ENCODE measurements around the gene BRSK2. TPM values are rescaled to one million over a fixed set of nuclear protein-coding genes. Genes with fewer than 3 reads are reported as not detected.

BRSK2 gene
- total and polyA plus RNA-seq, 2 experiments from 2014 or later, result 0.11 TPM; not detected in 1

GRCh38 chr11:1481483-1481825 lies 91.7 kb downstream of the BRSK2 start:
- H2AFZ ChIP-seq, result no peak overlapping the region
- no peaks in the 10 kb centered on the region for H3K27me3 ChIP-seq (replicated peaks; ENCODE audit: insufficient read depth)
- H3K9me3 ChIP-seq (ENCODE audit: low read depth), result no peaks in the 10 kb centered on the region
- WGBS, 2 experiments (ENCODE audit: low coverage in 1 of 2, low lambda C conversion rate in 2 of 2, missing lambda C conversion rate in 2 of 2), result 92 to 96% methylated on average over 2 of the region's 2 CpGs
- DNase-seq, result no peak
- peaks cover 31% of the 10 kb centered on the region for H3K79me2 ChIP-seq (ENCODE audit: insufficient read depth)
- H3K4me1 ChIP-seq (ENCODE audit: insufficient read depth), result no peaks in the 10 kb centered on the region
- no peak overlapping the region for H3K9ac ChIP-seq
- H3K36me3 ChIP-seq (ENCODE audit: low read depth), result peaks cover 5% of the 10 kb centered on the region; the same call in 1 of the 2 replicates
- H3K4me2 ChIP-seq (ENCODE audit: unreplicated experiment), result no peak overlapping the region
- no peaks in the 10 kb centered on the region for H3K9me2 ChIP-seq (ENCODE audit: insufficient read depth)
- no peaks in the 10 kb centered on the region for H3F3A ChIP-seq (ENCODE audit: insufficient read depth)
- no peak overlapping the region for H3K27ac ChIP-seq
- peaks cover 3% of the 10 kb centered on the region; the same call in 1 of the 2 replicates for H4K20me1 ChIP-seq (ENCODE audit: insufficient read depth)
- TF ChIP-seq EZH2phosphoT487 (IDR thresholded peaks at IDR 0.05; ENCODE audit: insufficient read depth, low read depth) (no peak), EZH2 (IDR thresholded peaks at IDR 0.05; ENCODE audit: insufficient read depth, poor library complexity, severe bottlenecking) (no peak)
- in situ Hi-C loops (cut with MboI), result no loop called here
- no peak overlapping the region for H3K4me3 ChIP-seq

DNA sequence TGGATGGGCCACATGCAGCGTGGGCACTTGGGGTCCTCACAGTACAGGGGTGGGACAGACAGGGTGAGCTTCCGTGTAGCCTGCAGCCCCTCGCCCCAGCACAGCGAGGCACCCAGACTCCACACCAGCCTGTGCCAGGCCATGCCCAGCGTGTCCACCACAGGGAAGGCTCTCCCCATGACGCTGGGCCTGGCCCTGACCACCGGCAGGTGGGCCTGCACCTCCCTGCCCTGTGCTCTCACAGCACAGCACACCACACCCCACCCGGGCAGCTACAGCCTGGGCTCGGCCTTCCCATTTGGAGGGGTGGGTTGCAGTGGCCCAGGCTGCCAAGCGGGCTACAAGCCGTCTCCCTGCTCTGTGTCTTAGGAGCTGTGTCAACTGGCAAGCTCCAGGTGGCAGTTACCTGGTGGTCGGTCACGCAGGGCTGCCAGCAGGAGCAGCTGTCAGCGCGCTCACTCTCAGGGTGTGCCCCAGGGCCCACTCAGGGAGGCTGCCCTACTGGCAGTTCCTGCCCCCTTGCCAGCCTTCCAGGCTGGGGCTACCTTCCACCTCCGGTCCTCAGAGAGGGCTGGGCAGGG lies 92.2 kb downstream of the BRSK2 start:
- in situ Hi-C loops (cut with MboI), result no loop called here

DNA sequence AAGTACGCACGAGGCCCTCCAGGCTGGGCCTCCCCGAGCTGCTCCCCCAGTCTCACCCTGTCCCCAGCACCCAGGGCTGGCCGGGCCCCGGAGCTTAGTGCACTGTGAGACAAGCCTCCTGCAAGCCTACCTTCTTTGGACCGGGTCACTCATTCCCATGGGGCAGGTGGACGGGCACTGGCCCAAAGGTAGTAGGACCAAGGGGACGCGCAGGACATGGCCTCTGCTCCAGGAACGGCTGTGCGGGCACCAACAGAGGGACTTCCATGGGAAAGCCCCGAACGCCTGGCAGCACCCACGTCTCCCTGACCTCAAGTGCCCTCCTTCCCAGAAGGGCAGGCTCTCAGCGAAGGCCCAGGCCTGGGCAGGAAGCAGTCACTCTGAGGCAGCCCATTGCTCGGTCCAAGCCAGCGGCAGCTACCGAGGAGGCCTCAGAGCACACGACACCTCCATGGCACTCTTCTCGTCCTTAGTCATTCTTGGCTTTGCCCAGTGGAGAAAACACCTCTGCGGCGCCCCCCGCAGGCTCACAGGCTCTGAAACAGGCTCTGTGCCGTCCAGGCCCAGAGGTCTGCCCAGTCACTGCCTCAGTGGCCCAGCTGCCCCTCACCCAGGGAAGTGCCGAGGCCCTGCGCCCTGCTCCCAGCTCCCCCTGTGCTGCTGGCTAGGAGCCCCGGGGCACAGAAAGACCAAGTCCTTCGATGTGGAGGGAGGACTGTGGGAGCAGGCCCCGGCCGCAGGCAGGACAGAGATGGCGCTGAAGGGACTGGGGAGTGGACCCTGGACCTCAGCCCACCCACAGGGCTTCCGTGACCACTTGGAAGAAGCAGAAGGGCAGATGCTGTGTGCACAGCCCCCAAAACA lies 93.1 kb downstream of the BRSK2 start:
- TF ChIP-seq EZH2 (IDR thresholded peaks at IDR 0.05; ENCODE audit: insufficient read depth, poor library complexity, severe bottlenecking), result no peak
- TF ChIP-seq EZH2phosphoT487 (IDR thresholded peaks at IDR 0.05; ENCODE audit: insufficient read depth, low read depth), result no peak
- Histone ChIP-seq H3K4me2 (ENCODE audit: unreplicated experiment) (no peak overlapping the region), H3K36me3 (ENCODE audit: low read depth) (no peaks in the 10 kb centered on the region), H3F3A (ENCODE audit: insufficient read depth) (no peaks in the 10 kb centered on the region), H3K9ac (no peak overlapping the region), H3K4me1 (ENCODE audit: insufficient read depth) (no peaks in the 10 kb centered on the region), H4K20me1 (ENCODE audit: insufficient read depth) (peaks cover 3% of the 10 kb centered on the region; the same call in 1 of the 2 replicates), H3K9me3 (ENCODE audit: low read depth) (no peaks in the 10 kb centered on the region), H3K79me2 (ENCODE audit: insufficient read depth) (peaks cover 31% of the 10 kb centered on the region), H3K9me2 (ENCODE audit: insufficient read depth) (no peaks in the 10 kb centered on the region), H3K4me3 (no peak overlapping the region), H3K27ac (no peak overlapping the region), H2AFZ (no peak overlapping the region), H3K27me3 (replicated peaks; ENCODE audit: insufficient read depth) (no peaks in the 10 kb centered on the region)
- no peak for DNase-seq
- in situ Hi-C loops (cut with MboI), result no loop called here
- WGBS, 2 experiments (ENCODE audit: low coverage in 1 of 2, low lambda C conversion rate in 2 of 2, missing lambda C conversion rate in 2 of 2), result 87 to 88% methylated on average over 32 of the region's 32 CpGs

More for the DNA sequence above, 92.2 kb downstream of the BRSK2 start:
- 93% methylated on average over 9 to 16 of the region's 16 CpGs for WGBS, 2 experiments (ENCODE audit: low coverage in 1 of 2, low lambda C conversion rate in 2 of 2, missing lambda C conversion rate in 2 of 2)
- H3K9me3 ChIP-seq (ENCODE audit: low read depth), result no peaks in the 10 kb centered on the region
- H4K20me1 ChIP-seq (ENCODE audit: insufficient read depth), result peaks cover 3% of the 10 kb centered on the region; the same call in 1 of the 2 replicates
- no peak overlapping the region for H2AFZ ChIP-seq
- H3K4me3 ChIP-seq, result no peak overlapping the region
- H3F3A ChIP-seq (ENCODE audit: insufficient read depth), result no peaks in the 10 kb centered on the region
- H3K79me2 ChIP-seq (ENCODE audit: insufficient read depth), result peaks cover 31% of the 10 kb centered on the region
- H3K9ac ChIP-seq, result no peak overlapping the region
- no peaks in the 10 kb centered on the region for H3K9me2 ChIP-seq (ENCODE audit: insufficient read depth)
- TF ChIP-seq EZH2 (IDR thresholded peaks at IDR 0.05; ENCODE audit: insufficient read depth, poor library complexity, severe bottlenecking) (no peak), EZH2phosphoT487 (IDR thresholded peaks at IDR 0.05; ENCODE audit: insufficient read depth, low read depth) (no peak)
- no peak overlapping the region for H3K27ac ChIP-seq
- no peak overlapping the region for H3K4me2 ChIP-seq (ENCODE audit: unreplicated experiment)
- DNase-seq, result no peak
- no peaks in the 10 kb centered on the region for H3K4me1 ChIP-seq (ENCODE audit: insufficient read depth)
- H3K27me3 ChIP-seq (replicated peaks; ENCODE audit: insufficient read depth), result no peaks in the 10 kb centered on the region
- peaks cover 4% of the 10 kb centered on the region; the same call in 1 of the 2 replicates for H3K36me3 ChIP-seq (ENCODE audit: low read depth)

- Histone ChIP-seq H3K27me3 (replicated peaks; ENCODE audit: insufficient read depth) (no peaks in the 10 kb centered on the region), H3K79me2 (ENCODE audit: insufficient read depth) (peaks cover 31% of the 10 kb centered on the region), H3K27ac (no peak overlapping the region), H3K4me3 (no peak overlapping the region), H3K9me2 (ENCODE audit: insufficient read depth) (no peaks in the 10 kb centered on the region), H3F3A (ENCODE audit: insufficient read depth) (no peaks in the 10 kb centered on the region), H3K4me1 (ENCODE audit: insufficient read depth) (no peaks in the 10 kb centered on the region), H2AFZ (no peak overlapping the region), H3K9me3 (ENCODE audit: low read depth) (no peaks in the 10 kb centered on the region), H3K4me2 (ENCODE audit: unreplicated experiment) (no peak overlapping the region), H4K20me1 (ENCODE audit: insufficient read depth) (peaks cover 3% of the 10 kb centered on the region; the same call in 1 of the 2 replicates), H3K9ac (no peak overlapping the region), H3K36me3 (ENCODE audit: low read depth) (no peaks in the 10 kb centered on the region)
- TF ChIP-seq EZH2 (IDR thresholded peaks at IDR 0.05; ENCODE audit: insufficient read depth, poor library complexity, severe bottlenecking), result no peak
- TF ChIP-seq EZH2phosphoT487 (IDR thresholded peaks at IDR 0.05; ENCODE audit: insufficient read depth, low read depth), result no peak
- 79 to 84% methylated on average over 6 of the region's 6 CpGs for WGBS, 2 experiments (ENCODE audit: low coverage in 1 of 2, low lambda C conversion rate in 2 of 2, missing lambda C conversion rate in 2 of 2)
- in situ Hi-C loops (cut with MboI), result no loop called here
- no peak for DNase-seq
Observed at GRCh38 chr11:1483445-1483961, 93.8 kb downstream of the BRSK2 start.

Measured in GM23248 (cell line).